ENCODE data around the gene GPR180.

Gene GPR180

GRCh38 chr13:94657167-94657566 lies 55.5 kb downstream of the GPR180 start:
- no peak for DNase-seq

- DNase-seq: no peak
These were observed 57.4 kb downstream of the GPR180 start for GRCh38 chr13:94658926-94659597.

GRCh38 chr13:94659598-94659946 lies 57.9 kb downstream of the GPR180 start:
- DNase-seq: no peak

- no peak for DNase-seq
These were observed 59.2 kb downstream of the GPR180 start for GRCh38 chr13:94660695-94661326.

GRCh38 chr13:94661406-94661805 lies 59.7 kb downstream of the GPR180 start:
- no peak for DNase-seq

GRCh38 chr13:94662274-94662945 lies 60.8 kb downstream of the GPR180 start:
- DNase-seq: no peak

GRCh38 chr13:94664889-94665288 lies 63.2 kb downstream of the GPR180 start:
- no peak for DNase-seq

- no peak for DNase-seq
These were observed 64.4 kb downstream of the GPR180 start for GRCh38 chr13:94666065-94666464.

GRCh38 chr13:94667190-94667589 lies 65.5 kb downstream of the GPR180 start:
- no peak for DNase-seq

- DNase-seq: no peak
These were observed 70.7 kb downstream of the GPR180 start for GRCh38 chr13:94672400-94672799.

- no peak for DNase-seq
These were observed 72.2 kb downstream of the GPR180 start for GRCh38 chr13:94673851-94674250.

- no peak for DNase-seq
These were observed 73.1 kb downstream of the GPR180 start for GRCh38 chr13:94674609-94675348.

- DNase-seq: no peak
These were observed 76.1 kb downstream of the GPR180 start for GRCh38 chr13:94677799-94678198.

- no peak for DNase-seq
These were observed 77.2 kb downstream of the GPR180 start for GRCh38 chr13:94678845-94679244.

- DNase-seq: no peak
These were observed 78.0 kb downstream of the GPR180 start for GRCh38 chr13:94679614-94680013.

- no peak for DNase-seq
These were observed 80.6 kb downstream of the GPR180 start for GRCh38 chr13:94682229-94682628.

- DNase-seq: no peak
These were observed 81.8 kb downstream of the GPR180 start for GRCh38 chr13:94683409-94683808.

Data from cortex of kidney (tissue), 1 donor.